ENCODE measurements around the gene GNB1.
"Not testable (repeated sequence)": the region's sequence is repeated elsewhere in the genome, so short reads cannot be mapped to it uniquely, and the experiment has no call there.

GNB1 gene

DNA sequence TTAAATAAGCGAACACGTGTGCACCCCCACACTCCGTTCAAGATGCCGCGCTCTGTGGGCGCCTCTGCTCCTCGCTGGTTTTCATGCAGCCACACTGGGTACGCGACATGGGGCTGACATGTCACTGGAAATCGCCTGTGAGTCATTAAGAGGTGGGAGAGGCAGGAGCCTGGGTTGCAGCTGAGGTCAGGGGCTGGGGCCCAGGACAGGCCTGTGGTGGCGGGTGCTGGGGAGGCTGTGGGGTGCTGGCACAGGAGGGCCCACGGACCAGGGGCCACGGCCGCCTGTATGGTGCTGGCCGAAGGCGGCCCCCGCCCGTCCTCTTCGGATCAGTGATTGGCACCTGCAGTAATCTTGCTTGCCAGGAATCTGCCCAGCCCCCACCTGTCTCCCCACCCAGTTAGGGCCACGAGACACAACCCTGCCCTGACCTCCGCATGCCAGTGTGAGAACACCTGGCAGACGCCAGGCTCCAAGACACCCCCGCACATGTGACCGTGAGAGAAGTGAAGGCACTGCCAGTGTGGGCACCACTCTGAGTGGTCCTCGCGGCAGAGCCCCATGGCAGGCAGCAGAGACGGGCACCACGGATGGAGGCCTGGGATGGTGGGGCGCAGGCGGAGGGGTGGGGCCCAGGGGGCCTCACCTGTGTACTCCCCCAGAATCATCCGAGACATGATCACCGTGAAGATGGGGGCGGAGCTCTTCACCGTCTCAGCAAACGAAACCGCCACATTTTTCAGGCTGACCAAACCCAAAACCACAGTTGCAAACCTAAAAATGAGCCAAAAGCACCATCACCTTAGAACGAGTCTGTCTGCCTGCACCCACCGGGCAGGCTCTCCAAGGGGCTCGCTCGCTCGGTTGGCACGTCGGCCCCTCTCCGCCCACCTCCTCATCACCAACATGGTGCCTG lies 153.0 kb downstream of the GNB1 start:
- not testable (repeated sequence) for DNase-seq

Data from inflammatory macrophage (primary cell).